ENCODE data around the gene CEP350.

CEP350 gene

DNA sequence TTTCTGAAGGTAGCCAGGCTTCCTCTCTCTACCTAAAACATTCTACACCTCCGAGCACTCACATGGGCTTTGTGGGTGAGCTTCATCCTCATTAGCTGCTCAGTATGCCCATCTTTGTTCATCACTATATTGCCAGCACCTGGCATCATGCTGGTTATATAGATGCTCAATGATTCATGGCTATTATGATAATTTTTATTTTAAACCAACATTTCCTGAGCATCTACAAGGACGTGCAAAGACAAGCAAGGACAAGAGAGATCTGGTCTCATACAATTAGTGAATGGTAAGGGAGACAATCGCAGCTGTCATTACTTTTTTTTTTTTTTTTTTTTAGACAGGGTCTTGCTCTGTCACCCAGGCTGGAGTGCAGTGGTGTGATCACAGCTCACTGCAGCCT is 188.7 kb downstream of the CEP350 start:
- TF ChIP-seq, protein P1, sequence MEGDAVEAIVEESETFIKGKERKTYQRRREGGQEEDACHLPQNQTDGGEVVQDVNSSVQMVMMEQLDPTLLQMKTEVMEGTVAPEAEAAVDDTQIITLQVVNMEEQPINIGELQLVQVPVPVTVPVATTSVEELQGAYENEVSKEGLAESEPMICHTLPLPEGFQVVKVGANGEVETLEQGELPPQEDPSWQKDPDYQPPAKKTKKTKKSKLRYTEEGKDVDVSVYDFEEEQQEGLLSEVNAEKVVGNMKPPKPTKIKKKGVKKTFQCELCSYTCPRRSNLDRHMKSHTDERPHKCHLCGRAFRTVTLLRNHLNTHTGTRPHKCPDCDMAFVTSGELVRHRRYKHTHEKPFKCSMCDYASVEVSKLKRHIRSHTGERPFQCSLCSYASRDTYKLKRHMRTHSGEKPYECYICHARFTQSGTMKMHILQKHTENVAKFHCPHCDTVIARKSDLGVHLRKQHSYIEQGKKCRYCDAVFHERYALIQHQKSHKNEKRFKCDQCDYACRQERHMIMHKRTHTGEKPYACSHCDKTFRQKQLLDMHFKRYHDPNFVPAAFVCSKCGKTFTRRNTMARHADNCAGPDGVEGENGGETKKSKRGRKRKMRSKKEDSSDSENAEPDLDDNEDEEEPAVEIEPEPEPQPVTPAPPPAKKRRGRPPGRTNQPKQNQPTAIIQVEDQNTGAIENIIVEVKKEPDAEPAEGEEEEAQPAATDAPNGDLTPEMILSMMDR (IDR thresholded peaks at IDR 0.05; ENCODE audit: insufficient read depth, low read length, poor library complexity, severe bottlenecking): no peak
- H3K27me3 ChIP-seq (replicated peaks; ENCODE audit: control insufficient read depth, insufficient read depth, low read length): no peaks in the 10 kb centered on the region
- DNase-seq (ENCODE audit: extremely low read depth, insufficient read length): no peak
- no peaks in the 10 kb centered on the region for H3K36me3 ChIP-seq (ENCODE audit: control insufficient read depth, insufficient read depth, low read length)
- H3K4me3 ChIP-seq (replicated peaks; ENCODE audit: low read depth, low read length): no peak overlapping the region

DNA sequence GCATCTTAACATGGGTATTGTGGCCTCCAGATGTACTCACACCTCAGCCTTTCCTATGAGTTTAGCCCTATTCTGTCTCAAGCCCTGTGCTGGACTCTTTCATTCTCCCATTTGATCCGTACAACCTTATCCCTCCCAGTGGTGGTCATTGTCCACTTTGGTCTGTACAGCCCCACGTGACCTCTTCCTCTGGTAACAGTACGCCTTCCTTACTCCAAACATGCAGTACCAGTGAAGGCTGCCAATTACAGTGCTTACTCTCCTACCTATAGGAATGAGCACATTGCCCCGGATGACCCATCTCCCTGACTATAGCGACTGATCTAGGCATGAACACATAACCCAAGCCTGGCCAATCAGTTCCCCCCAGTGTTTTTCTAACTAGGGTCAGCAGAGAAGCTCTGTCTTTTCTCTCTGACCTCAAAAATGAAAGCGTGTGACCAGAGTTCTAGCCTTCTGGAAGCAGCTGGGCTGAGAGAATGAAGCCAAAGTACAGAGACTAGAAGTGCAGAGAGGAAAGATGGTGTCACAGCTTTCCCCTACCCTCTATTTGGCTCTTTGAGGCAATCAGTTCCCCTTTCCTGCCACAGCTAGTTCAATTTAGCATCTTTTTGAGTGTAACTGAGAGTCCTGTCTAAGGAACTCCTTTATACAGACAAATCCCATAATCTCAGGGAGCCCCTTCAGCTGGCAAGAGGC is 190.2 kb downstream of the CEP350 start:
- no peak overlapping the region for H3K4me3 ChIP-seq (replicated peaks; ENCODE audit: low read depth, low read length)
- H3K27me3 ChIP-seq (replicated peaks; ENCODE audit: control insufficient read depth, insufficient read depth, low read length): no peaks in the 10 kb centered on the region
- H3K36me3 ChIP-seq (ENCODE audit: control insufficient read depth, insufficient read depth, low read length): no peaks in the 10 kb centered on the region
- TF ChIP-seq, protein P1 (IDR thresholded peaks at IDR 0.05; ENCODE audit: insufficient read depth, low read length, poor library complexity, severe bottlenecking): no peak
- no peak for DNase-seq (ENCODE audit: extremely low read depth, insufficient read length)

DNA sequence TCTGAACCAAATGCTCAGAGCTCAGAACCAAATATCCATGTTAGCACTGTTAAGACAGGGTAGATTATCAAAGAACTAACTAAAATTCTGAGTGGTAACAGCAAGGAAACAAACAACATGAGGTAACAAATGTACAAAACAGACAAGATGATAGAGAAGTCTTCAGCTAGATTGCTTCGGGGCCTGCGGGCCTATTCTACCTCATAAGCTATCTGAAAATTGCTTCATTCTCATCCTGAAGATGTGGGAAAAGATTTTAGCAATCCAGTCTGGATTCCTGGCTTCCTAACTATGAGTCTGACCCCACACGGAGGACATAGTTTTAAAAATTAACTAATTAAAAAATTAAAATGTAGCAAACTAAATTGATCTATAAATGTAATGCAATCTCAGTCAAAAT is 190.8 kb downstream of the CEP350 start:
- DNase-seq (ENCODE audit: extremely low read depth, insufficient read length): no peak
- Histone ChIP-seq H3K4me3 (replicated peaks; ENCODE audit: low read depth, low read length) (no peak overlapping the region), H3K27me3 (replicated peaks; ENCODE audit: control insufficient read depth, insufficient read depth, low read length) (no peaks in the 10 kb centered on the region), H3K36me3 (ENCODE audit: control insufficient read depth, insufficient read depth, low read length) (no peaks in the 10 kb centered on the region)
- TF ChIP-seq, protein P1 (IDR thresholded peaks at IDR 0.05; ENCODE audit: insufficient read depth, low read length, poor library complexity, severe bottlenecking): no peak

DNA sequence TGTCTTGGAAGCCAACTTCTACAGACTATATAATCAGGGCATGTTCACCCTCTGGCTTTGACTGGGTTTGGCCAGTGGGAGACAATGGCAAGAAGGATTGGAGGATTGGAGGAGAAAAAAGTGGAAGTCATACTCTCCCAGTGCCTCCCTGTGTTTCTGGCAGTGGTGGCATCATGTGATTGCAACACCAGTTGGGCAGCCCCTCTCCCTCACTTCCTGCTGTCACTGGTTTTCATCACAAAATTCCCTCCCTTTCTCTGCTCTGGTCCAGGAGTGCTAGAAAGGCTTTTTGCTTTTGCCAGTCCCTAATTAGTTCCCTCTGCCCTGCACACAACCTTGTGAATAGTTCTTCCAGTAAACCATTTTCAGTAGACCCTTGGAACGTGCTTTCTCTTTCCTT is 196.4 kb downstream of the CEP350 start:
- no peak for DNase-seq (ENCODE audit: extremely low read depth, insufficient read length)
- Histone ChIP-seq H3K27me3 (replicated peaks; ENCODE audit: control insufficient read depth, insufficient read depth, low read length) (no peaks in the 10 kb centered on the region), H3K4me3 (replicated peaks; ENCODE audit: low read depth, low read length) (no peak overlapping the region), H3K36me3 (ENCODE audit: control insufficient read depth, insufficient read depth, low read length) (no peaks in the 10 kb centered on the region)
- TF ChIP-seq, protein P1 (IDR thresholded peaks at IDR 0.05; ENCODE audit: insufficient read depth, low read length, poor library complexity, severe bottlenecking): no peak

DNA sequence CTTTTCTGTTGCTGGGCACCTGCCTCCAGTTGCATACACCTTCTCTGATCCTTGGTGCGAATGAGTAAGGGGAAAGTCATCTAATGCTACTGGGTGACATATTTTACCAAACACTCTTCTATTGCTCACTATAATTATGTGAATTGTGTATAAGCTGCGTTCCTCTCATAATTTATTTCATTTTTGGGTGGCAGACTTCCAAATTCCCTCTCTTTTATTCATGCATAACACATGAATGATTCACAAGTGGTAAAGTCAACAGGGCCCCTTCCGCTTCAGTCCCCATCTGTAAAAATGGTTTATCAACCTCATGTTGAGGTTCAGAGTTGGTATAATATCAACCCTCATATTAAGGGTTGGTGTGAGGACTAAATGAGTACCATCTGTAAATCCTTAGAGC is 196.9 kb downstream of the CEP350 start:
- DNase-seq (ENCODE audit: extremely low read depth, insufficient read length): no peak
- H3K4me3 ChIP-seq (replicated peaks; ENCODE audit: low read depth, low read length): no peak overlapping the region
- no peaks in the 10 kb centered on the region for H3K27me3 ChIP-seq (replicated peaks; ENCODE audit: control insufficient read depth, insufficient read depth, low read length)
- TF ChIP-seq, protein P1 (IDR thresholded peaks at IDR 0.05; ENCODE audit: insufficient read depth, low read length, poor library complexity, severe bottlenecking): no peak
- H3K36me3 ChIP-seq (ENCODE audit: control insufficient read depth, insufficient read depth, low read length): no peaks in the 10 kb centered on the region

DNA sequence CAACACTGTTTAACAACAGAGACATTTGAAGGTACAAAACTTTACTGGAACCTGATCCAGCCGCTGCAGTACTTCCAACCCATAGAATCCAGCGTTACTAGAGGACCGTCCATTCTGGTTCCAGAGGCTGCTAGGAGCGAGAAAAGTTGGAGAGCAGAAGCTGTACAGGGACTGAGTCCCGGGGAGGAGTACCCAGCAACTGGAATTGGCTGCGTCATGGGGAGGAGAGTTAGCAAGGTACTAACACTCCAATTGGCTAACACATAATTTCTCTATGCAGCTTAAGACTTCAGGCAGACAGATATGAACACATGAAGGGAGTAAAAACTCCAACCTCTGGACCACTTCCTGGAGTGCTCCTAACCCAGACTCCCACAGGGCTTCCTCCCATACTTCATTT is 198.0 kb downstream of the CEP350 start:
- Histone ChIP-seq H3K27me3 (replicated peaks; ENCODE audit: control insufficient read depth, insufficient read depth, low read length) (no peaks in the 10 kb centered on the region), H3K4me3 (replicated peaks; ENCODE audit: low read depth, low read length) (no peak overlapping the region), H3K36me3 (ENCODE audit: control insufficient read depth, insufficient read depth, low read length) (no peaks in the 10 kb centered on the region)
- no peak for DNase-seq (ENCODE audit: extremely low read depth, insufficient read length)
- TF ChIP-seq, protein P1 (IDR thresholded peaks at IDR 0.05; ENCODE audit: insufficient read depth, low read length, poor library complexity, severe bottlenecking): no peak
